ENCODE data around the gene DAZAP2. TPM values are rescaled to one million over a fixed set of nuclear protein-coding genes. Genes with fewer than 3 reads are reported as not detected.
"Not testable (repeated sequence)": the region's sequence is repeated elsewhere in the genome, so short reads cannot be mapped to it uniquely, and the experiment has no call there.

The DAZAP2 gene
- total and polyA plus RNA-seq, 4 donors, result 66.0 to 218 (median 135) TPM

- TF ChIP-seq REST (IDR thresholded peaks at IDR 0.05) (no peak), HNF4G (IDR thresholded peaks at IDR 0.05) (no peak), NR2F2 (IDR thresholded peaks at IDR 0.05) (no peak), FOXA2 (IDR thresholded peaks at IDR 0.05) (no peak), ATF3 (IDR thresholded peaks at IDR 0.05) (no peak)
Measured at GRCh38 chr12:51219322-51219721, 19.3 kb upstream of the DAZAP2 start (continued).

- not testable (repeated sequence) for H3K9me3 ChIP-seq (ENCODE audit: control insufficient read depth in 4 of 4, low read length in 3 of 4); DNase-seq (ENCODE audit: low spot score); H3K4me3 ChIP-seq (ENCODE audit: low read depth in 1 of 3, low read length in 3 of 3); H3K27ac ChIP-seq (ENCODE audit: low read depth in 1 of 2, low read length in 2 of 2); H3K36me3 ChIP-seq (ENCODE audit: control insufficient read depth in 4 of 4, insufficient read depth in 3 of 4, low read depth in 1 of 4, low read length in 3 of 4); H3K9ac ChIP-seq (ENCODE audit: low read depth in 1 of 2, low read length in 2 of 2); H3K27me3 ChIP-seq (ENCODE audit: control insufficient read depth in 4 of 4, insufficient read depth in 4 of 4, low read length in 3 of 4)
- H3K4me1 ChIP-seq (ENCODE audit: control insufficient read depth in 4 of 4, insufficient read depth in 4 of 4, low read length in 3 of 4), result peaks cover 0 to 16% (median 6%) of the 10 kb centered on the region in 4 donors
- WGBS, result 88% methylated on average over 12 of the region's 12 CpGs
Measured at GRCh38 chr12:51219857-51220256, 18.8 kb upstream of the DAZAP2 start.

- DNase-seq (ENCODE audit: low spot score), result no peak
Measured at GRCh38 chr12:51222461-51222860, 16.2 kb upstream of the DAZAP2 start.

More at GRCh38 chr12:51222461-51222860, 16.2 kb upstream of the DAZAP2 start:
- no peaks in the 10 kb centered on the region for H3K27me3 ChIP-seq (ENCODE audit: control insufficient read depth in 4 of 4, insufficient read depth in 4 of 4, low read length in 3 of 4)
- H3K4me1 ChIP-seq (ENCODE audit: control insufficient read depth in 4 of 4, insufficient read depth in 4 of 4, low read length in 3 of 4), result peaks cover 0 to 14% (median 5%) of the 10 kb centered on the region in 4 donors
- no peaks in the 10 kb centered on the region for H3K36me3 ChIP-seq (ENCODE audit: control insufficient read depth in 4 of 4, insufficient read depth in 3 of 4, low read depth in 1 of 4, low read length in 3 of 4)
- H3K27ac ChIP-seq (ENCODE audit: low read depth in 1 of 2, low read length in 2 of 2), result no peak overlapping the region
- WGBS, result 53% methylated on average over 7 of the region's 7 CpGs
- TF ChIP-seq MAX (IDR thresholded peaks at IDR 0.05) (no peak), RXRA (IDR thresholded peaks at IDR 0.05) (no peak), REST (IDR thresholded peaks at IDR 0.05) (no peak), EGR1 (IDR thresholded peaks at IDR 0.05; ENCODE audit: low read depth in 2 of 2) (no peak), CTCF (IDR thresholded peaks at IDR 0.05; ENCODE audit: low read depth, low read length, missing input control) (no peak), JUND (IDR thresholded peaks at IDR 0.05) (no peak), SP1 (IDR thresholded peaks at IDR 0.05) (no peak), YY1 (IDR thresholded peaks at IDR 0.05) (no peak), ATF3 (IDR thresholded peaks at IDR 0.05) (no peak), FOXA1 (IDR thresholded peaks at IDR 0.05) (no peak), GABPA (IDR thresholded peaks at IDR 0.05 in 1 of 2, conservative IDR thresholded peaks at IDR 0.05 in 1 of 2) (no peak), FOXA2 (IDR thresholded peaks at IDR 0.05) (no peak)
- H3K4me3 ChIP-seq (ENCODE audit: low read depth in 1 of 3, low read length in 3 of 3), result no peak overlapping the region
- H3K9ac ChIP-seq (ENCODE audit: low read depth in 1 of 2, low read length in 2 of 2), result no peak overlapping the region
- no peaks in the 10 kb centered on the region for H3K9me3 ChIP-seq (ENCODE audit: control insufficient read depth in 4 of 4, low read length in 3 of 4)
